ENCODE measurements around the gene PRSS27.
"Not testable (repeated sequence)": the region's sequence is repeated elsewhere in the genome, so short reads cannot be mapped to it uniquely, and the experiment has no call there.

DNA sequence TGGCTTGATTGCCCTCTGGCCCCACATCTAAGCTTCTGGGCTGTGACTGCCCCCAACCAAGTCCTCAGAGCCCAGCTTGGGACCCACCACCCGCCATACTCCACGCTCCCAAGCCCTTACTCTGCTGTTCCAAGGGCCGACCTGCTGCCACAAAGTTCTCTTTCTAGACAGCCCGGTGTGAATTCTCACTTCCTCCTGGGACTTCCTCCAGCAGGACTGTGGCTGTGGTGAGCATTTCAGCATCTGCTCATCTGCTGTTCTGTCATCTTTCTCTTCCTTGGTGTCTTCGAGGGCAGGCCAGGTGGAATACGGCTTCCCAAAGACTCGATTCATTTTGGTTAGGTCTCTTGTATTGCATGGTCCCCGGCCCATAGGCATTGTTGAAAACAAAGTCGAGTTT, 33.9 kb downstream of the PRSS27 start:
- TF ChIP-seq, protein P1, sequence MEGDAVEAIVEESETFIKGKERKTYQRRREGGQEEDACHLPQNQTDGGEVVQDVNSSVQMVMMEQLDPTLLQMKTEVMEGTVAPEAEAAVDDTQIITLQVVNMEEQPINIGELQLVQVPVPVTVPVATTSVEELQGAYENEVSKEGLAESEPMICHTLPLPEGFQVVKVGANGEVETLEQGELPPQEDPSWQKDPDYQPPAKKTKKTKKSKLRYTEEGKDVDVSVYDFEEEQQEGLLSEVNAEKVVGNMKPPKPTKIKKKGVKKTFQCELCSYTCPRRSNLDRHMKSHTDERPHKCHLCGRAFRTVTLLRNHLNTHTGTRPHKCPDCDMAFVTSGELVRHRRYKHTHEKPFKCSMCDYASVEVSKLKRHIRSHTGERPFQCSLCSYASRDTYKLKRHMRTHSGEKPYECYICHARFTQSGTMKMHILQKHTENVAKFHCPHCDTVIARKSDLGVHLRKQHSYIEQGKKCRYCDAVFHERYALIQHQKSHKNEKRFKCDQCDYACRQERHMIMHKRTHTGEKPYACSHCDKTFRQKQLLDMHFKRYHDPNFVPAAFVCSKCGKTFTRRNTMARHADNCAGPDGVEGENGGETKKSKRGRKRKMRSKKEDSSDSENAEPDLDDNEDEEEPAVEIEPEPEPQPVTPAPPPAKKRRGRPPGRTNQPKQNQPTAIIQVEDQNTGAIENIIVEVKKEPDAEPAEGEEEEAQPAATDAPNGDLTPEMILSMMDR (IDR thresholded peaks at IDR 0.05): not testable (repeated sequence)
- TF ChIP-seq POLR2A (IDR thresholded peaks at IDR 0.05; ENCODE audit: low read depth): not testable (repeated sequence)

Measured in esophagus muscularis mucosa (tissue), 3 donors.